Right atrium auricular region (tissue), 2 donors: ENCODE measurements around the gene POC5. TPM values are rescaled to one million over a fixed set of nuclear protein-coding genes. Genes with fewer than 3 reads are reported as not detected.

Experiments used
- DNase-seq: peaks from one replicate; pipeline ENCODE4 v3.0.0-alpha.2; 2019; ENCODE audit warnings: low spot score
- H3K27ac ChIP-seq, 2 donors: fragments of 200-600 bp; sonication (generic); 1 replicate in 1 of 2; 2 replicates in 1 of 2; pipeline ENCODE4 v1.5.1; 2016 to 2019
- H3K27me3 ChIP-seq, 2 donors: fragments of 200-600 bp; sonication (generic); one replicate each; pipeline versions ENCODE4 v1.5.1 to v1.6.0; 2017 to 2019
- H3K36me3 ChIP-seq: fragments of 200-600 bp; sonication (generic); one replicate; pipeline ENCODE4 v1.5.1; 2016
- H3K4me1 ChIP-seq, 2 donors: fragments of 200-600 bp; sonication (generic); one replicate each; pipeline versions ENCODE4 v1.5.1 to v1.6.0; 2017 to 2019
- H3K4me3 ChIP-seq, 2 donors: fragments of 200-600 bp; sonication (generic); 1 replicate in 1 of 2; 2 replicates in 1 of 2; pipeline ENCODE4 v1.5.1; 2017 to 2019; ENCODE audit warnings: mild to moderate bottlenecking in 1 of 2, moderate library complexity in 1 of 2
- H3K9me3 ChIP-seq, 2 donors: fragments of 200-600 bp; sonication (generic); one replicate each; pipeline ENCODE4 v1.5.1; 2019
- CTCF ChIP-seq, 2 donors: fragments of 200-600 bp; sonication (generic); IDR thresholded peaks; one replicate each; pipeline ENCODE4 v1.5.1; 2019; ENCODE audit warnings: antibody characterized with exemption in 2 of 2
- total RNA-seq, 2 donors: library from RNA; depleted of rRNA; stranded (reverse); fragments of >200 nt; gene quantifications; one replicate each; pipeline ENCODE4 v1.1.0, GENCODE V29; 2016

Gene POC5
- total RNA-seq, 2 donors from 2014 or later, result 2.8 to 12.6 TPM

DNA sequence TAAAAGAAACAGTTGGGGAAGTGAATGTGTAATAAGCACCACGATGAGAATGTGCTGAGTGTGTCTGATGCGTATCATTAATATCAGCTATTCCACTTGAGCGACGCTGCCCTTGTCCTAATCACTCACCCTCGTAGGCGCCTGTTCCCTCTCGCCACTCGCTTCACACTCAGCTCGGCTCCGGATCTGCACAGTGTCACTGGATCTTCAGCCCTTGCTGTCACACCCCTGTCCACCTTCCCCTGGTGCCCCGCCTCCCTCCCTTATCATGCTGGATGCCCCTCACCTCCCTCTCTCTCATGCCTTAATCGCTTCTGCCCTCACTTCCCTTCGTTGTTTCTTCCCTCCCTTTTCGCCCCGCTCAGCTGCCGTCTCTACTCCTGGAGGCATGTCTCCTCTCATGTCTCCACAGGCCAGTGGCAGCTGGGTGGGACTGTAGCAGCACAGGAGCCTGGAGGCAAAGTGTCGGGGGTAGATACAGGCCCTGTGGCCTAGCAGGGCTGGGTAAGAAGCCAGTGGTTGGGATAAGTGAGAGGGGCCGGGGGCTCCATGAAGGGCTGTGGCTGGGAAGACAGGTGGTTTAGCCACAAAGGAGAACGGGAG is 62.4 kb downstream of the POC5 start:
- no peak for DNase-seq
- no peaks in the 10 kb centered on the region for H3K27me3 ChIP-seq
- no peaks in the 10 kb centered on the region for H3K9me3 ChIP-seq
- H3K4me3 ChIP-seq, result no peak overlapping the region
- no peaks in the 10 kb centered on the region for H3K36me3 ChIP-seq
- peaks cover 0 to 4% of the 10 kb centered on the region in 2 donors for H3K4me1 ChIP-seq
- TF ChIP-seq CTCF (IDR thresholded peaks at IDR 0.05), result no peak
- H3K27ac ChIP-seq, result no peak overlapping the region

DNA sequence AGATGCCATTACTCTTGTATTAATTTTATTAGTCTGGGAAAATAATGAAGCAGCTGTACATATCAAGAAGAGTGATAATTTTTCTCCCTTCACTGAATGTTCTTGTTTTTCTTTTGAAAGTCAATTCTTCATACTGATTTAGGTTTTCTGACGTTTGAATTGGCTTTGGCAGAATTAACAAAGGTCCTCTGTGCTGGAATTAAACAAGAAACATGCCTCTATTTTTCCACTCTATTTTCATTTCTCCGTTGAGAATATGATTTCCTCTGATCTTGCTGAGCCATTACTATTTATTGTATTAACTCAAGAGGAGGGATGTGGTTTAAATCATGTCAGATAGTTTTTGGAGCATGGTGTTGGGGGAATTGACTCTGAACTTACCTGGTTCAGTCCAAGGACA is 63.7 kb downstream of the POC5 start:
- no peak for DNase-seq
- H3K27me3 ChIP-seq, result no peaks in the 10 kb centered on the region
- H3K4me3 ChIP-seq, result no peak overlapping the region
- no peaks in the 10 kb centered on the region for H3K9me3 ChIP-seq
- no peak overlapping the region for H3K27ac ChIP-seq
- H3K36me3 ChIP-seq, result no peaks in the 10 kb centered on the region
- TF ChIP-seq CTCF (IDR thresholded peaks at IDR 0.05), result no peak
- peaks cover 0 to 4% of the 10 kb centered on the region in 2 donors for H3K4me1 ChIP-seq

GRCh38 chr5:75651575-75652238 is 65.5 kb downstream of the POC5 start:
- Histone ChIP-seq H3K4me3 (no peak overlapping the region), H3K27me3 (no peaks in the 10 kb centered on the region), H3K27ac (no peak overlapping the region), H3K36me3 (no peaks in the 10 kb centered on the region), H3K9me3 (no peaks in the 10 kb centered on the region), H3K4me1 (peaks cover 0 to 4% of the 10 kb centered on the region in 2 donors)
- DNase-seq, result no peak
- TF ChIP-seq CTCF (IDR thresholded peaks at IDR 0.05), result no peak

DNA sequence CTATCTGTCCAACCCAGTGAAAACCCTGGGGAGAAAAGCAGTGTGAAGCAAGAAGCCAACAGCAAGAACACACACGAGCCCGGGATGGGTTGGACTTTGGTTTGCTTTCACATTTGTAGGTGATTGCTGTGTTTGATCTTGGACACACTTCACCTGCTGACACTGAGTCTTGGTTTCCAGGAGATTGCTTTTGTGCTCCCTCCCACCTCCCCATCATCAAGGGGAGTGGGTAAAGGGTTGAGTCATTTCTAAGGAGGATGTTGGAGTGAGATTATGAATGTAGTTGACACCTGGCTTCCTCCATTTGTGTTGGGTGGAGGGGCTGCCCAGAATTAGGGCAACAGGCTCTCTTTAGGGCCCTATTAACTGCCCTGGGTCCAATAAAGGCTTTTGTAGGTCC is 68.5 kb downstream of the POC5 start:
- no peak for TF ChIP-seq CTCF (IDR thresholded peaks at IDR 0.05)
- H3K4me1 ChIP-seq, result no peaks in the 10 kb centered on the region

DNA sequence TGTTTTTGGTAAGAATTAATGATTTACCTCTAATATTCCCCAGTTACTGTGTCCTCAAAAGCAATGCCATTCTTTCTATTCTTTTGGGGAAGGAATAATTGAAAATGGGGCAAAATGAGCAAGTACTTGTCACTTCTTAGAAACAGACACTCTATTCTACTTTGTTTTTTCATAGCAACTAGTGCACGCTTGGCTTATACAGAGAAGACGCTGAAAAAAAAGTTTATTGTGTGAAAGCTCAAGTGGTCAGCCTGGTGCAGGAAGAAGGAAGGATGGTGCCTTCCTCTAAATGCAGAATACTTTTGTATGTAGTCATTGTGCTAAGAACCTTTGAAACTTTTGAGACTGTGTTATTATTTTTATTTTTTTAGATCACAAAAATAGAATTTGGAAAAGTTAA is 76.4 kb downstream of the POC5 start:
- DNase-seq, result no peak
- no peak for TF ChIP-seq CTCF (IDR thresholded peaks at IDR 0.05)
- Histone ChIP-seq H3K27me3 (no peaks in the 10 kb centered on the region), H3K4me1 (no peaks in the 10 kb centered on the region), H3K36me3 (no peaks in the 10 kb centered on the region), H3K4me3 (no peak overlapping the region), H3K27ac (no peak overlapping the region), H3K9me3 (peaks cover 0 to 9% of the 10 kb centered on the region in 2 donors)

More for the DNA sequence above, 68.5 kb downstream of the POC5 start:
- no peaks in the 10 kb centered on the region for H3K9me3 ChIP-seq
- no peak for DNase-seq
- no peak overlapping the region for H3K4me3 ChIP-seq
- H3K27ac ChIP-seq, result no peak overlapping the region
- no peaks in the 10 kb centered on the region for H3K36me3 ChIP-seq
- H3K27me3 ChIP-seq, result no peaks in the 10 kb centered on the region
